ENCODE measurements around the gene METTL26.

METTL26 gene

DNA sequence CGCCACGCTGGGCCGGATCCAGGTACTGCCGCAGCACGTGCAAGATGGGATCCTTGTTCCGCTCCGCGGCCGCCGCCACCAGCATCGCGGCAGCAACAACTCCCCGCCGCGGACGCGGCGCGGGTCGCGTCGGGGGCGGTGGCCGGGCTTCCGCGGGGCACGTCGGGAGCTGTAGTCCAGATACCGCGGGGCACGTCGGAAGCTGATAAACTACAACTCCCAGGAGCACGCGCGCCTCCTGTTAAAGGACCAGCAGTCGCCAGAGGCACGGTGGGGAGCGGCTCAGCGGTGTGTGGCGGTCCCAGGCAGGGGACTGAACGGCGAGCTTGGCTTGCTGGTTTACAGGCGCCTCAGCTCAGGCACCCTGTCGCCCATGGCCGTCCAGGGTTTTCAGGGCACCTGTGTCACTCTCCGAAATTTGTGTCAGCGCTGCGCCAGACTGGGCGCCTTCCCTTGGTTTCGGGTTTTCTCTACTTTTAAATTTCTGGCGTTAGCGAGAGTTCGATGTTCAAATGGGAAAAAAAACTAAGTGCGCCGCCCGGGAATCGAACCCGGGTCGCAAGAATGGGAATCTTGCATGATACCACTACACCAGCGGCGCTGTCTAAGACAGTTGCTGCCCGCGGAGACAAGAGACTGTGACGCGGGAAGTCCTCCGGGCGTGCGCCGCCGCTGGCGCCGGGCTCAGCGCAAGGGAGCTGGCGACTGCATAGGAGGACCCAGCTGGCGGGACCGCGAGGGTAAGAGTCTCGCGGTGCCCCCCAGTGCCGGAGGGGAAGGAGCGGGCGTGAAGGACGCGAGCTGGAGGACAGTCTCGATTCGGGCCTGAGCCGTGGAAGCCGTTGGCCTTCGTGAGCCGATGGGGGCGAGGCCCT lies at the start of gene METTL26:
Gene METTL26 (minus strand): TSS at position 100 of the 875 bp plus-strand sequence. CDS start 15 bp downstream, at position 85.
- peak; percentile 99 for DNase-seq

- DNase-seq = no peak
Measured at GRCh38 chr16:684961-685696, 49.0 kb upstream of the METTL26 start.

DNA sequence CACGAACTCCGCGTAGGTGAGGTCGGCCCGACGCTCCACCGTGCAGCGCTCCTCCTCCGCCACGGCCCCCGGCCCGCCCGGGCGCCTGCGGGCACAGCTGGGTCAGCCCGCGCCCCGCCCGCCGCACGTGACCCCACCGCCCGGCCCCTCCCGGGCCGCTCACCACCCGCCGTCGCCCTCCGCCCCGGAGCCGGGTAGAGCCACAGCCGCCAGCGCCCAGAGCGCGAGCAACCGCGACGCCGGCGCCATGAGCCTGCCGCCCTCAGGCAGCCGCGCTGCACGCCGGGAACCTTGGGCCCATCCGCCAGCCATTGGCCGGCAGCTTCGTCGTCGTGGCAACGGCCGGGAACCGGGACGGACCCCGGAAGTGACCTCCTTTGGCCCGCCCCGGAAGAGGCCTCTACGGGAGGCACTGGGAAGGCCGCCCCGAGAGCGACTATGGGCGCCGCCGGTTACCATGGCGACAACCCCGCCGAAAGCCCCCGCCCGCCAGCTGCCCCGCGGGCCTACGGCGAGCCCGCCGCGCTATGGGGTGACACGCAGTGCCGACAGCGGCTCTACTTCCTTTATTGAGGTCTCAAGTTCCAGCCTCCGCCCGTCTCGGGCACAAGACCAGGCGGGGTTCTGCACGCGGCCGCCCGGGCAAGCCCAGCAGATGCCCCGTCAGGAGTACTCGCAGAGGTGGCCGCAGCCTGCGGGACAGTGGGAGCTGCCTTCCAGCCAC lies 48.1 kb upstream of the METTL26 start, which contains the start of gene JMJD8:
Gene JMJD8 (minus strand): TSS at position 264 of the 724 bp plus-strand sequence. CDS start 15 bp downstream, at position 249.
- DNase-seq = peak; percentile 98

DNA sequence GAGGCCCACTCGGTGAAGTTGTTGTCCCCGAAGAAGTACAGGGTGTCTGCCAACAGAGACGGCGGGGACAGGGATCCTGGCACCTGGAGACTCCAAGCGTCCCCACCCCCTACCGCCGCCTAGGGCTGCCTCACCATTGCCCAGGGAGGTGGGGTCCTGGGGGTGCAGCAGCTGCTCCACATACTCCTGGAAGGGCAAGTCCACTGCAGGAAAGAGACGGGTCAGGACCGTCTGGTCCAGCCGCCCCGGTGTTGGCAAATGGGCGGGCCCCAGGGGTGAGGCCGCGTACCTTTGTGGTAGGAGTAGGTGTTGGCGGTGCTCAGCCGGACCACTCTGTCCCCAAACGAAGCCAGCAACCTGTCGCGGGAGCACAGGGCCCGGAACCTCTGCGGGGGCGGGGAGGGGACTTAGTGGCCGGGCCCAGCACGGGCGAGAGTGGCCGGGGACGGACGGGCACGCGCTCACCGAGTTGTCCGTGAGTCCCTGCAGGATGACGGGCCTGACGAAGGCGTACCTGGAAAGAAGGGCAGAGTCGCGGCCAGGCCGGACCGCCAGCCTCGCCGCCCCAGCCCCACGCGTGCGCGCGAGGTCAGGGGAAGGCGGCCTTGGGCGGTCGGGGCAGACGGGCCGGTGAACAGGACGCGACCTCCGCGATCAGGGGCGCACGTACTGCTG lies 47.4 kb upstream of the METTL26 start:
- DNase-seq = no peak

DNA sequence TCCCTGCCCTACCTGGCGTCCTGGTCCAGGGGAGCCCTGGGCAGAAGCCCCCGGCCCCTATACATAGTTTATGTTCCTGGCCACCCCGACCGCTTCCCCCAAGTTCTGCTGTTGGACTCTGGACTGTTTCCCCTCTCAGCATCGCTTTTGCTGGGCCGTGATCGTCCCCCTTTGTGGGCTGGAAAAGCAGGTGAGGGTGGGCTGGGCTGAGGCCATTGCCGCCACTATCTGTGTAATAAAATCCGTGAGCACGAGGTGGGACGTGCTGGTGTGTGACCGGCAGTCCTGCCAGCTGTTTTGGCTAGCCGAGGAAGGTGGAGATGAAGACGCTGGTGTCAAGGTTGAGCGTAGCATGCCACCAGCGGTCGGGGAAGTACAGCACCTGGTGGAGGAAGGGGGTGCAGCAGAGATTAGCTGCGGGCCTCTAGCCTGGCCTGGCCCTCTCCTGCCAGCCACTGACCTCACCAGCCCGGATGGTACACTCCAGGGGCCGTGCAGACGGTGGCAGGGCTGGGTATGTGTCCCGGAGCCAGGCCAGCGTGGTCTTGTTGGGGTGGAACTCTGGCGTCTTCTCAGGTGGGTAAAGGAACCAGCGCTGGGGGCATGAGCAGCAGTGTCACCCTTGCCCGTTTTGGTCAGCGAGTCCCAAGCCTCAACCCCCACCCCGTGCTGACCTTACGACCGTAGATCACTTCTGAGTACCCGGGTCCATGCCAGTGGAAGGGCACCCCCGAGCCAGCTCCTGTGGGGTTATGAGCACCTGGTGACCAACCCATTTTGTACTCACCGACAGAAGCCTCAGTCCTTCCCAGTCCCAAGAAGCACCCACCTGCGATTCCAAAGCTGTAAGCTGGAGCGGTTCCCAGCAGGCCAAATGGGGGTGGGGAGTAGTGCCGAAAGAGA lies 46.6 kb upstream of the METTL26 start:
- DNase-seq = no peak

DNA sequence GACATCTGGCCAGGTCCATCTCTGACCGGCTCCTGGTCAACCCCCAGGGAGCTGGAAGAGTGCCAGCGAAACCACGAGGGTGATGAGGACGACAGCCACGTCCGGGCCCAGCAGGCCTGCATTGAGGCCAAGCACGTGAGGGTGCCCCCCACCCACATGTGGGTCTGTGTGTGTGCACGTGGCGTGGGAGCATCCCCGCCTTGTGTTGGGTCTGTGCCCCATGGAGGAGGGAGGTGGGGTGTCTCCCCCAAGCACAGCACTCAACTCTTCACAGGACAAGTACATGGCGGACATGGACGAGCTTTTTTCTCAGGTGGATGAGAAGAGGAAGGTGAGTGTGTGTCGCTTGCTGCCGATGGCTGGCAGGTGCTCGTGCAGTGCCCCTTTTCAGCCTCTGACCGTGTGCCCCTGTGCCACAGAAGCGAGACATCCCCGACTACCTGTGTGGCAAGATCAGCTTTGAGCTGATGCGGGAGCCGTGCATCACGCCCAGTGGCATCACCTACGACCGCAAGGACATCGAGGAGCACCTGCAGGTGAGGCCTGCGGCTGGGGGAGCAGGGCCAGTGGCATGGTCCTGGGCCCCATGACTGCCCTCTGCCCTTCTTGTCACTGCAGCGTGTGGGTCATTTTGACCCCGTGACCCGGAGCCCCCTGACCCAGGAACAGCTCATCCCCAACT lies 45.8 kb upstream of the METTL26 start:
- DNase-seq = no peak

DNA sequence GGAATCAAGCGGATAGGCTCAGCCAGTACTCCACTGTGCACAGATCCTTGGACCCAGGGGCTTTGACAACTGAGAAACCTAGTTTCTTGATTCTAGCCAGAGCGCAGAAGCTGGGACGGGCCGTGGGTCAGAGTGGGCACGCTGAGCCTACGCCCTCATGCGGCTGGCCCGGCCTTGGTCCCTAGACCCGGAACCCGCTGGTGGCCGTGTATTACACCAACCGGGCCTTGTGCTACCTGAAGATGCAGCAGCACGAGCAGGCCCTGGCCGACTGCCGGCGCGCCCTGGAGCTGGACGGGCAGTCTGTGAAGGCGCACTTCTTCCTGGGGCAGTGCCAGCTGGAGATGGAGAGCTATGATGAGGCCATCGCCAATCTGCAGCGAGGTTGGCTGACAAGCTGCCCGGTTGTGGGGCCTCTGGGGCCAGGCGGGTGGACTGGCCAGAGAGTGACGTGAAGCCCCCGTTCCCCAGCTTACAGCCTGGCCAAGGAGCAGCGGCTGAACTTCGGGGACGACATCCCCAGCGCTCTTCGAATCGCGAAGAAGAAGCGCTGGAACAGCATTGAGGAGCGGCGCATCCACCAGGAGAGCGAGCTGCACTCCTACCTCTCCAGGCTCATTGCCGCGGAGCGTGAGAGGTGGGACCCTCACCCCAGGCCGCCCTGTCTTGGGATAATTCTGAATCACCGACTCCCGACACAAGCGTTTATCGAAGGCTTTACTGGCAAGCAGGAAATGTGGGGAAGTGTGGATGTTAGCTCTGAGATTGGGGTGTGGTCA lies 45.1 kb upstream of the METTL26 start:
- no peak for DNase-seq

- no peak for DNase-seq
Measured at GRCh38 chr16:680625-680945, 44.5 kb upstream of the METTL26 start.

GRCh38 chr16:679814-680624 lies 43.9 kb upstream of the METTL26 start, which contains the start of gene STUB1:
Gene STUB1, plus strand, starts transcription at chr16:680410. Its CDS starts 116 bp downstream, at chr16:680526.
- DNase-seq = peak; percentile 90

DNA sequence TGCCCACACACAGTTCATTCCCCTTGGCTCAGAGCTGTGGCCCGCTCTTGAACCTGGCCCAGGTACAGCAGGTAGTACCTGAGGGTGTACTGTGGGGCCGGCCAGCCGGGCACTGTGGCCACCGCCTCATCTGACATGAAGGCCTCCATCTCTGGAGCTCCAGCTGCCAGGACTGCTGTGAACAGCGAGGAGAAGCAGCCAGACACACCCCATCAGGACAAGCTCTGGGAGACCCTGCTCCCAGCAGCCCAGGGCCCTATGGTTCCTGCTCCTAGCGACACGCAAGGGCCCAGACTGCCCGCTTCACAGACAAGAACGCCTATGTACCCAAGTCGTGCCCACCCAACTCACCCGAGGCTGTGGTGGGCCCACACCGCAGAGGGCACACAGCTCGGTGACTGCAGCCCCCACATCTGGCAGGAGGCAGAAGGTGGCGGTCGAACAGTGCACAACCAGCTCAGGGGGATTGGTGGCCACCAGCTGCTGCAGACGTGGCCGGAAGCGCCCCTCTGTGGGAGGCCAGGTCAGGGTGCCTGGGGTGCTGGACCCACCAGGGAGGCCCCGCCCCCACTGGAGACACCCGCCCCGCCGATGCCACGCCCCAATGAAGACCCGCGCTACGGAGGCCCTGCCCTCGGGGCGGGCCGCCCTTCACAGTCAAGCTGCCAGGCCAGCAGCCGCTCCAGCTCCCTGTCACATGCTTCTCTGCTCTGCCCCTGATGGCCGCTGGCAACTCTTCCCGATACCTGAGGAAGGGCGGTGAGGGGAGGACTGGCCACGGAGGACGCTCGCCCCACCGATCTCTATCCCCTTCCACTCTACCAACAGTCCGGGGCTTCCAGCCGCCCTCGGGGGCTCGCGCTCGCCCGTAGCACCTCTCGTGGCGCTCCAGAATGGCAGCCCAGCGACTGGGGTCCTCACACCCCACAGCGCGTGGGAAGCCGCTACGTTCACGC lies 43.0 kb upstream of the METTL26 start:
- peak; percentile 88 for DNase-seq

GRCh38 chr16:678209-678857 lies 42.2 kb upstream of the METTL26 start:
- no peak for DNase-seq

DNA sequence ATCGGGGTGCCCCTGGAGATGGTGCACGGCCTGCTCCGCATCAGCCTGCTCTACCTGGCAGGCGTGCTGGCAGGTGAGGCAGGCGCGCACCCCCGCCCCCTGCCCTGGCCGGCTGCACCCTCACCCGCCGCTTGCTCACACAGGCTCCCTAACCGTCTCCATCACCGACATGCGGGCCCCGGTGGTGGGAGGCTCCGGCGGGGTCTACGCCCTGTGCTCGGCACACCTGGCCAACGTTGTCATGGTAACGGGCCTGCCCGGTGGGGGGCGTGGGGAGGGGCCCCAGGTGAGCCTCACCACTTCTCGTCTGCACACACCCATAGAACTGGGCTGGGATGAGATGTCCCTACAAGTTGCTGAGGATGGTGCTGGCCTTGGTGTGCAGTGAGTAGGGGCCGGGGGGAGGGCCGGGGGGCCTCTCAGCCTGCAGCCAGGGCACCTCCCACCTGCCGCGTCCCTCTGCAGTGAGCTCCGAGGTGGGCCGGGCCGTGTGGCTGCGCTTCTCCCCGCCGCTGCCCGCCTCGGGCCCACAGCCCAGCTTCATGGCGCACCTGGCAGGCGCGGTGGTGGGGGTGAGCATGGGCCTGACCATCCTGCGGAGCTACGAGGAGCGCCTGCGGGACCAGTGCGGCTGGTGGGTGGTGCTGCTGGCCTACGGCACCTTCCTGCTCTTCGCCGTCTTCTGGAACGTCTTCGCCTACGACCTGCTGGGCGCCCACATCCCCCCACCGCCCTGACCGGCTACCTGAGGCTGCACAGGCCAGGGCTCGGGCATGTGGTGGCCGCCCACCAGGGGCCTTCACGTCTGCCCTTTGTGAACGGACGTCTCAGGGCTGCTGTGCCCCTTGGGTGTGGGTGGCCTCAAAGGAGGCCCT lies 41.4 kb upstream of the METTL26 start:
- no peak for DNase-seq

- DNase-seq = no peak
Measured at GRCh38 chr16:676913-677312, 40.8 kb upstream of the METTL26 start.

- DNase-seq = no peak
Measured at GRCh38 chr16:676565-676902, 40.4 kb upstream of the METTL26 start.

DNA sequence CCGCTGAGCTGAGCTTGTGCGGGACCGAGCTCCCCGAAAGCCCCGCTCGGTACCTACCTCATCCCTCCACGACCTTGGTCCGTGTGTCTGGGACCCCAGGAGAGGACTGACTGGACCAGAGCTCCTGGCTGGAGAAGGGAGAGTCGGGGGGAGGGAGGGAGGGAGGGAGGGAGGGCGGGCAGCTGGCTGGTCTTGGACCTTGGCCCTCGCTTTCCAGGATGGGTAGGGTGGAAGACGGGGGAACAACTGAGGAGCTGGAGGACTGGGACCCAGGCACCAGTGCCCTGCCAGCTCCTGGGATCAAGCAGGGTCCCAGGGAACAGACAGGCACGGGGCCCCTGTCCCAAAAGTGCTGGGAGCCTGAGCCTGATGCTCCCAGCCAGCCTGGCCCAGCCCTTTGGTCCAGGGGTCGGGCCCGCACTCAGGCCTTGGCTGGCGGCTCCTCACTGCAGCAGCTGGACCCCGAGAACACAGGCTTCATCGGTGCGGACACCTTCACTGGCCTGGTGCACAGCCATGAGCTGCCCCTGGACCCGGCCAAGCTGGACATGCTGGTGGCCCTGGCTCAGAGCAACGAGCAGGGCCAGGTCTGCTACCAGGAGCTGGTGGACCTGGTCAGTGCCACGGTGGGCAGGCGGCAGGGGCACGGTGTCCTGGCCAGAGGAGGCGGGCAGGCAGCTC lies 39.9 kb upstream of the METTL26 start:
- DNase-seq = no peak
